NCI-H1417 (cell line): ENCODE data around the gene SLC22A23.

Source experiments
- DNase-seq, 3 experiments: peaks; one replicate each; lab custom pipeline; 2025; lab: John Stamatoyannopoulos, UW

Gene SLC22A23

GRCh38 chr6:3240595-3240994 lies 216.3 kb downstream of the SLC22A23 start:
- no peak for DNase-seq

GRCh38 chr6:3239110-3239830 lies 217.6 kb downstream of the SLC22A23 start:
- no peak for DNase-seq

DNA sequence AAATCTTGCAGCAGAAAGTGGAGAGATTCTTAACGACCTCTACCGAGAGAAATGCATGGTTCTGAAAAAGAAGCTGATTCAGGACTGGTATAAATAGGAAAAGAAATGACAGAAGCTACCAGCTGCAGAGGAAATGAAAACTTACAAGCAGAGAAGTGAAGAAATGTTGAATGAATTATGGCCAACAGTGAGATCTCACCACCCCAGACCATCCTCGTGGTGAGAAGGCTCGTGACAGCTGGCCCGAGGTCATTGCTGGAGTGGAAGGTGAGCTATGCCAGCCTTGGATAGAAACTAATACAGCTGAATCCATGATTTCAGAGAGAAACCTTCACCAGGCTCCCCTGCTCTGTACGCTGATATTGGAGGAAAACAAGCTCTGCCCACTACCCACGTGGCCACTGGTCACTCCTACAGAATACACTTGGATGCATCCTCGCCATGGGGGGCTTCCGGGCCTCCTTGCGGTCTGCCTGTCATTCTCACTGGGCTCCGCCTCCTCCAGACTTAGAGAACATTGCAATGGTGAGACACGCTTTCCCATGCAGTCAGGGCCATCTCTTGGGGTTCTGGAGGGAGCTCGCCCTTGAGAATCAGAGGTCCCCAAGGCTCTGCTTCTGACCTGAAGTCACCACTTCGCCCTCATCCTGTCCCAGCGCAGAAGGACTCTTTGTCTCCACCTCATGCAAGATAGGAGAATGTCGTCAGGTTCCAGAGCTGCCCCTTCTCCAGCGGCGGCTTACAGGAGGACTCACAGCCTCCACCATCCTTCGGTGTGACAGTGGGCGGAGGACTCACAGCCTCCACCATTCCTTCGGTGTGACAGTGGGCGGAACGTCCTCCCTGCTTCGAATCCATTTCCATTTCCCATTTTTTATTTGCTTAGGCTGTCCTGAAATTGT lies 218.8 kb downstream of the SLC22A23 start:
- DNase-seq = no peak

GRCh38 chr6:3236005-3236404 lies 220.8 kb downstream of the SLC22A23 start:
- DNase-seq = no peak

DNA sequence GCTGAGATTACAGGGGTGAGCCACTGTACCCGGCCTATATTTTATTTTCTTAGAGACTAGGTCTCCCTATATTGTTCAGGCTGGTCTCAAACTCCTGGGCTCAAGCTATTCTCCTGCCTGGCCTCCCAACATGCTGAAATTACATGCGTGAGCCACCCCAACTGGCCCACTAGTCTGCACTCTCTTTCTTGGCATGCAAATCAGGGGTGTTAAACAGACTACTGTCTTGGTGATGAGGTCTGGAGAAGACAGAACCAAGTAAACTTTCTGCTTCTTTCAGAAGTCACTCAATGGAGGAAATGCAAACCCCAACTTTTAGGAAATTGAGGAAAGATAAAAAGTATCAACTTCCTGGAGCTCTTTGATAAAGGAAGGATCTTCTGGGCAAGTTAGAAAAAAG lies 221.4 kb downstream of the SLC22A23 start:
- no peak for DNase-seq

DNA sequence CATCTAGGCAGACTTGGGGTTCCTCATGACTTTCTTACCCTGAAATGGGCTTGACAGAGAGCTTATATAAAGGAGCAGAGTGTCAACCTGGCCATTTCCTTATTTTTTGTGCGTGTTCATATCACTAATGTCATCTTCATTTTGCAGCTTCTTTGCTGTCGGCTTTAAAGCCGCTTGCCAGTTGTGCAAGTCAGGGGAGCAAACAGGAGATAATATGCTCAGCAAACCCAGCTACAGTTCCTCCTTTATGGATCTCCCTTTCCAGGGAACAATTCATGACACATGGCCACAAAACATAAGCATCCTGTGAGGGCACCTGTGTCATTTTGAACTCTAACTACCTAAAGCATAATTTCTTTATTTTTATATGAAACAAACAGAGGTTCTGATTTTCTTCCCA lies 222.9 kb downstream of the SLC22A23 start:
- peak in 1 of 3 experiments; percentile 37 for DNase-seq

DNA sequence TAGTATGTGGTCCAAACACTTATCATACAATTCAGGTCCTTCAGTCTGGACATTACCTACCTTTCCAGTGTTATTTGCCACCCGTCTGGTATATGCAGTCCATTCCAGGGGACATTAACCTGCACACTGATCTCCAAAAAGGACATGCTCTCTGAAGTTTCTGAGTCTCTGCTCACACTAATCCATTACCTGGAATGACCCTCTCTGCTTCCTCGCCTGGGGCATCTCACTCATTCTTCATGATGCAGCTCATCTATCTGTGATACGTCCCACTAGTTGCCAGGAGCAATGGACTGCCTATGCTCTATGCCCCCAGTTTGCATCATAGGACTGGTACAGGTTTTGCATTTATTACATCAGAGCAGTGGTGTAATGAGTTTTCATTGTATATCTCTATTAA lies 223.5 kb downstream of the SLC22A23 start:
- peak in 2 of 3 experiments; percentile 12 to 43 for DNase-seq

DNA sequence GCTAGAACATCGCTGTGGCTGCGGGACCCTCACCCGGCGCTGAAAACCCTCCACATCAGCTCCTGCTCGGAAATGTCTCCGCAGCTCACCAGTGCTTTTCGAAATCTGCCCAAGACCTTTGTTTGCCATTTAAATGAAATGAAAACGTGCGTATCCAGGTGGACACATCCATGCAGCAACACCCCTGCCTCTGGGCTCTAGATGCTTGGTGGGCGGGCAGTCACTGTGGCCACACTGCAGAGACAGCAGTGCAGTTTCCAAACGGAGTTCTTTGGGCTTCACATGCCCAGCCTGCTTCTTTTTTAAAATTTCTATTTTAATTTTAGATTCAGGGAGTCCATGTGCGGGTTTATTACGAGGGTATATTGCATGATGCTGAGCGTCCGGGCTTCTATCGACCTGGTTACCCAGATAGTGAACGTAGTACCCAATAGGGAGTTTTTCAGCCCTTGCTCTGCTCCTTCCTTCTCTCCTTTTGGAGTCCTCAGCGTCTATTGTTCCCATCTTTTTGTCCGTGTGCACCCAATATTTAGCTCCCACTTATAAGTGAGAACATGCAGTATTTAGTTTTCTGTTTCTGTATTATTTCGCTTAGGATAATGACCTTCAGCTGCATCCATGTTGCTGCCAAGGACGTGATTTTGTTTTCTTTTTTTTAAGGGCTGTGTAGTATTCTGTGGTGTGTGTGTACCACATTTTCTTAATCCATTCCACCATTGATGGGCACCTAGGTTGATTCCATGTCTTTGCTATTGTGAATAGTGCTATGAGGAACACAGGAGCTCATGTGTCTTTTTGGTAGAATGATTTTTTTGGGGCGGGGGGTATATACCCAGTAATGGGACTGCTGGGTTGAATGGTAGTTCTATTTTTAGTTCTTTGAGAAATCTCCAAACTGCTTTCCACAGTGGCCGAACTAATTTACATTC lies 224.6 kb downstream of the SLC22A23 start:
- peak; percentile 70 to 89 (median 84) for DNase-seq

DNA sequence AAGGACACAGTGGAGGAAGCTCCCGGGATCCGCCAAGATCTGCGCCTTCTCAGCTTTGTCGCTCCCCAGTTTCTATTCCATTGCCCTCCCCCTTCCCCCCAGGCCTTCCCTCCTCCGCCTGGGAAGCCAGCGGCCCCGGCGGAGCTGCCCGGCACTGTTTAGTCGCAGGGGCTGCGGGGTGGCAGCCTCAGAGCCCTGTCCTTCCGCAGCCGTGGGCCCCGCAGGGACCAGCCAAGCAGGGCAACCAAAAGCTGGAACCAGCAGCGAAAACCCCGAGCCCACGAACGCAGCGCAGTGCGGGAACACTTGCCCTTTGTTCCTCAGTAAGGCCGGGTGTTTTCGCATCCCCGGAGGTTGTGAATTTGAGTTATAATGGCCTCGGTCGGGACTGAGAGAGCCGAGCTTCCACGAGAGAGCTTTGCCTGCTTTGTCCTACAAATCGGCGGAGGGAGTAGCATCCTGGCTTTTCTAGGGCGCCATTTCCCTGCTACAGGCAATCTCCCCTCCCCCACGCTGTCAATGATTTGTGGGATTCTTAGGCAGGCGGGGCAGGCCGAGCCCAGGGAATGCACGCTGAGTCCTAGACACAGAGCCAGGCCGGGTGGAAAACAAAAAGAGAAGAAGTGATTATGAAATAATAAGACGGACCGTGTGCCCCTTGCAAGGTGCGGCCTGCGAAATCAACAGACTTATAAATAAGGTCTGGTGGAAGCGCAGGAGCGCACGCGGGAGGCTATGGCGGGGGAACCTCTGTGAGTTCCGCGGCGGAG lies 225.4 kb downstream of the SLC22A23 start:
- DNase-seq = peak; percentile 91 to 96 (median 96)

- peak; percentile 90 to 96 (median 91) for DNase-seq
Measured at GRCh38 chr6:3230900-3231246, 226.0 kb downstream of the SLC22A23 start.

DNA sequence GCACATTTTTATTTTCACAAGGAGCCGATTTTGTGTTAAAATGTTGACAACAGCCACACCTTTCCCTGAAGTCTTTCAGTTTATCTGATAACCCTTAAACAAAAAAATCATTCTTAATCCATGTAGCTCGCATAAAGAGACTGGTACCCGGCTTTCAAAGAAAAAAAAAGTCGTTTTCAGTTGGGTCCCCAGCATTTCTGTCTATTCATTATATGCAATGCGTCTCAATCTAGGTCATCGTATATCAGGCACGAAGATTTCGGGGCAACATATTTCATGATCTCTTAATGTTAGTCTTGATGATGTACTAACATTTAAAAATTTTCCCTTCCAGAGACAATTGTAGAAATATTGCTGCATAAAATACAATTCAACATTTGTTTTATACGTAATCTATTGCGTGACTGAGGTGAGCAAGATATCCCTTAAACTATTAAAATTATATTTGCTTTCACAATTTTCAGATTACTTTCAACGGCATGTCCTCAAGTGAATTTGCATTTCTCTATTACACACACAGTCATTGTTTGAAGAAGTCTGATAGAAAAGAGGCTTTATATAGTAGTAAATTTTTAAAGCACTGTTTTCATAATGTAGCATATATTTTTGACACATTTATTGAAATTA lies 226.5 kb downstream of the SLC22A23 start:
- peak in 2 of 3 experiments; percentile 44 to 69 for DNase-seq

DNA sequence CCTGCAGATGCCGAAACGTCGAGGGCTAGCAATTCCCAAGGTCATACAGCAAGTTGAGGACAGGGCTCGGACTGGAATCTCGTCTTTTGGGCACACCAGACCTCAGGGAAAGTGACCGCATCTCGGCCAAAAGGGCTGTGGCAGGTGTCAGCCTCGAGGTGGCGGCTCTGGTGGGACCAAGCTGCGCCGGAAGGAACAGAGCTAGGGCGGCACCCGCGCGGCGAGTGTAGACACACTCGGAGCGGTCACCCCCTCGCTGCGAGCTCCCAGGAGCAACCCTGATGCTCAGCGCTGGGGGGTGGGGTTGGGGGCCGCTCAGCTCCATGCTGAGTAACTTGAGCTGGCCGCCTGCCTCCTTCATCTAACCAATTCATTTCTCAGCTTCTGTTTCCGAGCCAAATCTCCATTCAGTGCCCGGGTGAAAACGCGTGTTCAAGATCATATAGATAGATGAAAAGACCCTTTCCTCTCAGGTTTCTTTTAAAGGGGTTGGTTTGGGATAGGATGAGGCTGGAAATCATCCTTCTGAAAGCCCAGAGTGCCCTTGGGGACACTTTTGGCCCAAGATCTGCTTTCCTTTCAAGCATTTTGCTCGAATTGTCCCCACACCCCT lies 227.2 kb downstream of the SLC22A23 start:
- peak; percentile 80 to 85 (median 80) for DNase-seq

DNA sequence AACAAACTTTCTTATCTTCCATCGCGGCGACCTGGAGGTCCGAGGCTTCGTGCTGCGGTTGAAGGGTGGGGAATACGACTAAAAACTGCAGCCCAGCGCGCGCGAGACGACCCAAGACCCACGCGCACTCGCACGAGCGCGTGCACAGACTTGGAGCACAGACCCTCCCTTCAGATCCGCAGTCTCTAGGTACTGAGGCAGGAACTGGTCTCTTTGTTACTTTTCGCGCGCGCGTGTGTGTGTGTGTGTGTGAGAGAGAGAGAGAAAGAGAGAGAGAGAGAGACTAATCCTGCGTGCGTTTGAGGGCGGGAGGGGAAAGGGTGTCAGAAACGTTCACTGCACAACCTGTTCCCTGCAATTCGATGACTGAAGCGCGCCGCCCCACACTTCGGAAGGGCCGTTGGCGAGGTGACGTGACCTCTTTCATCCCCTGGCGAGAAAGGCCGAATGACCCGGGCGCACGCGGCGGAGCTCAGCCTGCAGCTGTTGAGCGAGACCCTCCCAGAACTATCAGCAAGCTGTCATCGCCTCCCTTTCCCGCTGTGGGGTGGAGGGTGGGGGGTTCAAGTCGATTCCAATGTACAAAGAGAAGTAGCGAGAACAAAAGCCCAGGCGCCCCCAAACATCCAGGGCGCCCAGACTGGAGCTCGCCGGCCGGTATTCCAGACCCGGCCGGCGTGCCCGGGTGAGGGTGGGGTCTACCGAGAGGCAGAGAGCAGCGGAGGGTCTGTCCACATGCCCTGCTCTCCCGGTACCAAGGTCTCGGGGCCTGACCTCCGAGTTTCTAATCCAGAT lies 227.9 kb downstream of the SLC22A23 start:
- DNase-seq = peak; percentile 79 to 93 (median 86)

DNA sequence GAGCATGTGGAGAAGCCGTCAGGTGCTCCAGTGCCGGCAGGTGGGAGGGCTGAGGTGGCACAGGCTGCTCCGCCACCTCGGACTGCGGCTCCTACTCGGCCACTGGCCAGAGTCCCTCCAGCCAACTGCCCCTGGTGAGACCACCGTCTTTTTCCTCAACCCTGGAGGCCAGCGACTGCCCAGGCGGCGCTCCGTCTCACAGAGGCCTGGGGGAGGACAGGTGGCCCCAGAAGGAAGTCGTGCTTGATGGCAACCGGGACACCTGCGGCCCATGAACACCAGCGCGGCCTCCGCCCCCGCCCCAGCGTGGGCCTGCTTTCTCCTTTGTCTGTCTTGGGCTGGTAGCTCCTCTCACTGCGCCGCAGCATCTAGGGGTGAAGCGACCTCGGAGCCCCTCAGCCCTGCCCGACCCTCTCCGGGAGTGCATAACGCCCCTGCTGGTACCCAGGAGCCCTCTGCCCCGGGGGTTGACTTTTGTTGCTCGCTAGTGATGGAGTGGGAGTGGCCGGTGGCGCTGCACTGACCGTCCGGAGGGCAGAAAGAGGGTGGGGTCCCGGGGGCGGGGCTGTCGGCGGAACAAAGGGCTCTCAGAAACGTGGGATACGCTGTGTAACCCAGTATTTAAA lies 228.7 kb downstream of the SLC22A23 start:
- DNase-seq = peak; percentile 87 to 97 (median 95)

GRCh38 chr6:3227363-3228045 lies 229.3 kb downstream of the SLC22A23 start, which contains the start of gene TUBB2B:
Gene TUBB2B (minus strand): TSS chr6:3227653. CDS start chr6:3227543, 110 bp downstream.
- DNase-seq = peak; percentile 96 to 97 (median 96)

GRCh38 chr6:3226481-3227362 lies 230.1 kb downstream of the SLC22A23 start:
- DNase-seq = peak; percentile 58 to 81 (median 77)

GRCh38 chr6:3226042-3226441 lies 230.8 kb downstream of the SLC22A23 start:
- DNase-seq = peak in 2 of 3 experiments; percentile 42 to 62
